Fibroblast of villous mesenchyme (primary cell): ENCODE measurements around the gene TIMM10. TPM values are rescaled to one million over a fixed set of nuclear protein-coding genes. Genes with fewer than 3 reads are reported as not detected.
"Not testable (repeated sequence)": the region's sequence is repeated elsewhere in the genome, so short reads cannot be mapped to it uniquely, and the experiment has no call there.

Experiments used
- DNase-seq: peaks from one replicate; pipeline ENCODE4 v3.0.0-alpha.2; 2010; ENCODE audit warnings: low read depth
- H3K4me3 ChIP-seq: 2 replicates; pipeline ENCODE4 v1.5.1; 2011; ENCODE audit warnings: low read depth, mild to moderate bottlenecking, low read length
- total RNA-seq: library from RNA; depleted of rRNA; stranded (reverse); fragments of >200 nt; gene quantifications from 2 replicates; pipeline ENCODE4 v1.2.3, GENCODE V29; 2012
- TF ChIP-seq, protein P1 (sequence below): IDR thresholded peaks from 2 replicates; pipeline ENCODE4 v1.5.1; 2012; ENCODE audit warnings: low read depth, mild to moderate bottlenecking, low read length; ENCODE audit not compliant: insufficient read depth

The TIMM10 gene
- total RNA-seq, 1 donor = 39.3 TPM

DNA sequence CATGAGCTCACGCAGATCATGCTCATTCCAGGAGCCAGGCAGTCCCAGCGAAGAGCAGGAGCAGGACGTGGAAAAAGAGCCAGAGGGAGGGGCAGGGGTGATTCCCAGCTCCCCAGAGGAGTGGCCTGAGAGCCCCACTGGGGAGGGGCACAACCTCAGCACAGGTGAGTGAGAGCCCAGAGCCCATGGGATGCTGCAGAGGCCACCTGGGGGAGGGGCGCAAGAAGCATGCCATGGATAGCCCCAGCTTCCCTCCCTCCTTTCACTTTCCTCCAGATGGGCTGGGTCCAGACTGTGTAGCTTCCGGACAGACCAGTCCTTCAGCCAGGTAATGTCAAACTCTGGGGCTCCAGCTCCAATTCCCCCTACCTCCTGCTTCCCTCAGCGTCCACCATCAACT, 13.0 kb upstream of the TIMM10 start:
- H3K4me3 ChIP-seq = no peak overlapping the region
- TF ChIP-seq, protein P1, sequence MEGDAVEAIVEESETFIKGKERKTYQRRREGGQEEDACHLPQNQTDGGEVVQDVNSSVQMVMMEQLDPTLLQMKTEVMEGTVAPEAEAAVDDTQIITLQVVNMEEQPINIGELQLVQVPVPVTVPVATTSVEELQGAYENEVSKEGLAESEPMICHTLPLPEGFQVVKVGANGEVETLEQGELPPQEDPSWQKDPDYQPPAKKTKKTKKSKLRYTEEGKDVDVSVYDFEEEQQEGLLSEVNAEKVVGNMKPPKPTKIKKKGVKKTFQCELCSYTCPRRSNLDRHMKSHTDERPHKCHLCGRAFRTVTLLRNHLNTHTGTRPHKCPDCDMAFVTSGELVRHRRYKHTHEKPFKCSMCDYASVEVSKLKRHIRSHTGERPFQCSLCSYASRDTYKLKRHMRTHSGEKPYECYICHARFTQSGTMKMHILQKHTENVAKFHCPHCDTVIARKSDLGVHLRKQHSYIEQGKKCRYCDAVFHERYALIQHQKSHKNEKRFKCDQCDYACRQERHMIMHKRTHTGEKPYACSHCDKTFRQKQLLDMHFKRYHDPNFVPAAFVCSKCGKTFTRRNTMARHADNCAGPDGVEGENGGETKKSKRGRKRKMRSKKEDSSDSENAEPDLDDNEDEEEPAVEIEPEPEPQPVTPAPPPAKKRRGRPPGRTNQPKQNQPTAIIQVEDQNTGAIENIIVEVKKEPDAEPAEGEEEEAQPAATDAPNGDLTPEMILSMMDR = no peak
- no peak for DNase-seq

DNA sequence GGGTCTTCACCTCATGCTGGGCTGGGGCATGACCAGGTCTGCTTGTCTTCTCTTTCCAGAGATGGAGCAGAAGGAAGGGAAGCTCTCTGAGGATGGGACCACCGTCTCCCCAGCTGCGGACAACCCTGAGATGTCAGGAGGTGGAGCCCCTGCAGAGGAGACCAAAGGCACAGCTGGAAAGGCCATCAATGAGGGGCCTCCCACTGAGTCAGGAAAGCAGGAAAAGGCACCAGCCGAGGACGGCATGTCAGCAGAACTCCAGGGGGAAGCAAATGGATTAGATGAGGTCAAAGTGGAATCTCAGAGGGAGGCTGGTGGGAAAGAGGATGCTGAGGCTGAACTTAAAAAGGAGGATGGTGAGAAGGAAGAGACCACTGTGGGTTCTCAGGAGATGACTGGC, 12.0 kb upstream of the TIMM10 start:
- no peak overlapping the region for H3K4me3 ChIP-seq
- DNase-seq = no peak
- TF ChIP-seq, protein P1 = no peak

DNA sequence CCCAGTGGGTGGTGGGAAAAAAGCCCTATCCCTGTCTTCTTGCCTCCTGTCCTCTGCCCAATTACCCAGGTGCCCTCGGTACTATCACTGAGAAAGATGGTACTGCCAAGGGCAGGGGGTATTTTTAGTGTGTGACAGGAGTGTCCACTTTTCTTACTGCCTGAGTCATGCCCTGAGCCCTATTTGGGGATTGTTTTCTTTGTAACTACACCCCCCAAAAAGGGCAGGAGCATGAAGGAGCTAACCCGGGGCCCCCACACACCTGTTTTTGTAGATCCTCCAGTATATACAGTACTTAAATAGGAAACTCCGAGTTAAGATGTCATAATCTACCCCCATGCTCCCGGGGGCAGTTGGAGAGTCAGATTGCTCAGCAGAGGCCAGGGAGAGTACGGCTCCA, 10.6 kb upstream of the TIMM10 start:
- H3K4me3 ChIP-seq = no peak overlapping the region
- TF ChIP-seq, protein P1 = no peak
- no peak for DNase-seq

DNA sequence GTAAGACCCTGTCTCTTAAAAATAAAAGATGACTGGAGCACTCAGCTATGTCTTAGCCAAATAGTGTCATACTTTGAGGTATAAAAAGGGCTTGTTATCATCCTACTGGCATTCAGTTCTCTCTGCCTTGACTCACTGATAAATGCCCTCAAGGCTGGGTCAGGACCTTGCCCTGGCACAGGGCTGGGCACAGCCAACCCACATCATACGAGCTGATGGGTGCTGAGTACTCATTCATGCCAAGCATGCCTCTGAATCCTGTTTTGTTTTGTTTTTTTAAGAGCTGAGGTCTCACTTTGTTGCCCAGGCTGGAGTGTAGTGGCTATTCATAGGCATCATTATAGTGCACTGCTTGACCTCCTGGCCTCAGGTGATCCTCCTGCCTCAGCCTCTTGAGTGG, 8.8 kb upstream of the TIMM10 start:
- DNase-seq = no peak
- no peak overlapping the region for H3K4me3 ChIP-seq
- TF ChIP-seq, protein P1 = no peak

DNA sequence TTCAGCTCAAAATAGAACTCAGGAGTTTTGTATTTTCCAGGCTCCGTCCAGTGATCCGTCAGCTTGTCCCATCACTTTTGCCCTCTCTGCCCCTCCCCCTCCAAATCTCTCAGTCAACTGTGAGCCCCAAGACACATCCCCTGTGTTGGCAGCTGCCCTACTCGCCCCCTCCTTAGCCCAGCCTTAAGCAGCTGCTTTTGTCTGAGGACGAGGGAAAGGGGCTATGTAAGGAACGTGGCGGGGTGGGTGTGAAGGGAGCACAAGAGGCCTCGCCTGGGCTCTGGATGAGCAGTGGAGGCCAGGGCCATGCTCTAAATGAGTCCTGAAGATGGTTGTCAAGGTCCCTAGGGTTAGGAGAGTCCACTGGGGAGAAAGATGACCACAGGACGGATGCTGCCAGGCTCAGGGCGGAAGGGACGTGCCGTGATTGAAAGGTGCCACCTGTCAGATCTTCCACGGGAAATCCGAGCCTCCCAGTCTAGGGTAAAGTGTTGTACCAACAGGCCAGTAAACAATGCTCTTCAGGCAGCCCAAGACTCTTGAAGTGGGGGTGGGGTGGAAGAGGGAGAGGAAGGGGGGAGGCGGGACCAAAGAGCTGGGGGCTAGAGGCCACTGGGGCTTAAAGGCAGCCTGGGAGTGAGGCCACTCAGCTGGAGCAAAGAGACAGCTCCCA, 6.5 kb upstream of the TIMM10 start, which contains the start of gene SMTNL1:
SMTNL1 (plus strand) TSS at position 649 of the 673 bp plus-strand sequence. CDS start 5,048 bp downstream, outside the sequence.
- no peak for DNase-seq
- TF ChIP-seq, protein P1 = no peak
- H3K4me3 ChIP-seq = no peak within 1 kb of the TSS

DNA sequence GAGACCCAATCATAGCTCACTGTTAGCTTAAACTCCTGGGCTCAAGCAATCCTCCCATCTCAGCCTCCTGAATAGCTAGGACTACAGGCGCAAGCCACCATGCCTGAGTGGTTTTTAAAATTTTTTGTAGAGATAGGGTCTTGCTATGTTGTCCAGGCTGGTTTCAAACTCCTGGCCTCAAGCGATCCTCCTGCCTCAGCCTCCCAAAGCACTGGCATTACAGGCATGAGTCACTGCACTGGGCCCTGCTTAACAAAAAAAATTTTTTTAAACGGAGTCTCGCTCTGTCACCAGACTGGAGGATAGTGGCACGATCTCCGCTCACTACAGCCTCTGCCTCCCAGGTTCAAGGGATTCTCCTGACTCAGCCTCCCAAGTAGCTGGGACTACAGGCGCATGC, 3.9 kb upstream of the TIMM10 start:
- H3K4me3 ChIP-seq, DNase-seq: not testable (repeated sequence)

DNA sequence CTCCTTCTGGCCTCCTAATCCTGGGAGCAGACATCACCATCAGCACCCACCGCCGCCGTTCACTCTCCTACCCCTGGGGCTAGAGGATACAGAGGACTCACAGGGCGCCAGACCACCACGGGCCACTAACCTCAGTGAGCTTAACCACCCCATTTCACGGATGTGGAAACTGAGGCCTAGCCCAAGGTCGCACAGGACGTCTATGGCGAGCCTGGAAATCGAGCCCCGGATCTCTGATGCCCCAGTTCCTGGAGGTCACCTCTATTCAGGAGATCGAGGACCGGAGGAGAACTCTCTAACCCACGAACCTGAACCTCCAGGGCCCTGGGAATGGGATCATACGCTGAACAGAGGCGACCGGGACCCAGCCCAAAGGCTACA, 349 bp downstream of the TIMM10 start:
- peak overlapping the region; percentile 74 for H3K4me3 ChIP-seq
- TF ChIP-seq, protein P1 = no peak
- DNase-seq = no peak
